HCT116 (cell line): Measurements from ENCODE around the gene UBE2D1. TPM values are rescaled to one million over a fixed set of nuclear protein-coding genes. Genes with fewer than 3 reads are reported as not detected.

Experiments
- ATAC-seq: fragments of 200-7000 bp; cut with Tn5 transposase; 2 replicates; pipeline ENCODE4 v1.9.1; 2020; ENCODE audit warnings: mild to moderate bottlenecking, moderate library complexity
- BruUV-seq: library from RNA; stranded (reverse); fragments of 400-500 nt; replicated peaks from 2 replicates; lab custom pipeline; 2021; lab: Mats Ljungman, UMichigan
- CTCF ChIA-PET: fragments of 300-600 bp; sonication (Branson Sonifier 250); formaldehyde crosslinking; loops from one replicate; lab custom pipeline; 2021; ENCODE audit warnings: antibody characterized with exemption; lab: Charles Lee
- POLR2A ChIA-PET: fragments of 300-600, 350-600 bp; sonication (Branson Sonifier 250); formaldehyde crosslinking; loops from one replicate; lab custom pipeline; 2021; ENCODE audit warnings: antibody characterized with exemption; lab: Charles Lee
- RAD21 ChIA-PET, 2 experiments: fragments of 300-600 bp; sonication (Branson Sonifier 250); formaldehyde crosslinking; loops; one replicate each; lab custom pipeline; 2023; ENCODE audit warnings: low total read pairs in 2 of 2; ENCODE audit not compliant: uncharacterized antibody in 2 of 2, unreplicated experiment in 2 of 2, low non-redundant PET in 1 of 2; lab: Charles Lee
- DNase-seq: peaks from one replicate; pipeline ENCODE4 v3.0.0-alpha.2; 2010; ENCODE audit warnings: low read depth, low spot score
- H2AFZ ChIP-seq: fragments of 200-600 bp; shearing (Covaris generic), sonication (generic); 2 replicates; pipeline ENCODE4 v1.6.1; 2017; ENCODE audit warnings: low read depth, mixed run types, mixed read lengths, antibody characterized with exemption, low read length; ENCODE audit not compliant: poor library complexity, severe bottlenecking
- H3K27ac ChIP-seq: 2 replicates; pipeline ENCODE4 v1.5.1; 2012; ENCODE audit warnings: low read depth, low read length
- H3K27me3 ChIP-seq: fragments of 200-600 bp; sonication (generic); 2 replicates; pipeline ENCODE4 v1.6.1; 2016; ENCODE audit warnings: mixed run types, low read length, mixed read lengths; ENCODE audit not compliant: insufficient read depth
- H3K36me3 ChIP-seq, 2 experiments: fragments of 200-500 bp in 1 of 2; fragments of 200-600 bp in 1 of 2; sonication (Bioruptor generic) in 1 of 2; sonication (generic) in 1 of 2; 2 replicates each; pipeline versions ENCODE4 v1.5.1 to v1.6.1; 2014 to 2016; ENCODE audit warnings: low read length in 2 of 2, inconsistent platforms in 1 of 2, mixed read lengths in 1 of 2, mixed run types in 1 of 2; ENCODE audit not compliant: insufficient read depth in 2 of 2, control insufficient read depth in 1 of 2
- H3K4me1 ChIP-seq, 2 experiments: fragments of 200-600 bp in 1 of 2; sonication (generic) in 1 of 2; 2 replicates each; pipeline versions ENCODE4 v1.5.1 to v1.6.1; 2012 to 2017; ENCODE audit warnings: low read length in 2 of 2, inconsistent platforms in 1 of 2, mild to moderate bottlenecking in 1 of 2, mixed read lengths in 1 of 2, mixed run types in 1 of 2, moderate library complexity in 1 of 2; ENCODE audit not compliant: insufficient read depth in 2 of 2, control insufficient read depth in 1 of 2
- H3K4me2 ChIP-seq: fragments of 200-600 bp; sonication (generic); 2 replicates; pipeline ENCODE4 v1.6.1; 2017; ENCODE audit warnings: mixed run types, low read length, mixed read lengths
- H3K4me3 ChIP-seq, 2 experiments: fragments of 200-600 bp in 1 of 2; sonication (generic) in 1 of 2; replicated peaks in 1 of 2; 2 replicates each; pipeline ENCODE4 v1.5.1; 2011 to 2016; ENCODE audit warnings: low read length in 2 of 2, control low read depth in 1 of 2, low read depth in 1 of 2, mild to moderate bottlenecking in 1 of 2, mixed read lengths in 1 of 2, mixed run types in 1 of 2
- H3K79me2 ChIP-seq: fragments of 200-600 bp; sonication (generic); 2 replicates; pipeline ENCODE4 v1.6.1; 2017; ENCODE audit warnings: mild to moderate bottlenecking, mixed run types, low read length, moderate library complexity, mixed read lengths; ENCODE audit not compliant: insufficient read depth
- H3K9ac ChIP-seq: fragments of 200-600 bp; sonication (generic); 2 replicates; pipeline ENCODE4 v1.6.1; 2016; ENCODE audit warnings: low read length, mixed read lengths
- H3K9me2 ChIP-seq: fragments of 200-600 bp; sonication (generic), shearing (Covaris generic); 2 replicates; pipeline ENCODE4 v1.6.1; 2017; ENCODE audit warnings: mixed run types, mild to moderate bottlenecking, moderate library complexity; ENCODE audit not compliant: insufficient read depth
- H3K9me3 ChIP-seq, 2 experiments: fragments of 200-500 bp in 1 of 2; fragments of 200-600 bp in 1 of 2; sonication (Bioruptor generic) in 1 of 2; sonication (generic) in 1 of 2; 2 replicates each; pipeline ENCODE4 v1.6.1; 2014 to 2017; ENCODE audit warnings: low read length in 2 of 2, mixed read lengths in 2 of 2, inconsistent platforms in 1 of 2, low read depth in 1 of 2, mild to moderate bottlenecking in 1 of 2, mixed run types in 1 of 2, moderate library complexity in 1 of 2; ENCODE audit not compliant: control insufficient read depth in 1 of 2, insufficient read depth in 1 of 2
- H4K20me1 ChIP-seq: fragments of 200-600 bp; sonication (generic), shearing (Covaris generic); 2 replicates; pipeline ENCODE4 v1.6.1; 2017; ENCODE audit warnings: mixed run types, mild to moderate bottlenecking, moderate library complexity; ENCODE audit not compliant: insufficient read depth
- CBX3 ChIP-seq: IDR thresholded peaks from 2 replicates; pipeline ENCODE4 v1.6.1; 2012; ENCODE audit warnings: low read depth
- CEBPB ChIP-seq: IDR thresholded peaks from 2 replicates; pipeline ENCODE4 v1.6.1; 2012; ENCODE audit warnings: low read depth
- EGR1 ChIP-seq: IDR thresholded peaks from 2 replicates; pipeline ENCODE4 v1.6.1; 2012; ENCODE audit warnings: low read depth
- ELF1 ChIP-seq: IDR thresholded peaks from 2 replicates; pipeline ENCODE4 v1.6.1; 2012; ENCODE audit warnings: low read depth, borderline replicate concordance
- EZH2 ChIP-seq: fragments of 200-600 bp; sonication (generic); IDR thresholded peaks from 2 replicates; pipeline ENCODE4 v1.6.1; 2017; ENCODE audit warnings: antibody characterized with exemption, mixed run types
- EZH2phosphoT487 ChIP-seq: fragments of 200-600 bp; IDR thresholded peaks from 2 replicates; pipeline ENCODE4 v1.6.1; 2018; ENCODE audit warnings: antibody characterized with exemption, borderline replicate concordance
- FOSL1 ChIP-seq: IDR thresholded peaks from 2 replicates; pipeline ENCODE4 v1.6.1; 2012; ENCODE audit warnings: low read depth
- JUND ChIP-seq: IDR thresholded peaks from 2 replicates; pipeline ENCODE4 v1.6.1; 2012
- POLR2A ChIP-seq: IDR thresholded peaks from 2 replicates; pipeline ENCODE4 v1.7.0; 2011; ENCODE audit warnings: borderline replicate concordance; ENCODE audit not compliant: insufficient read depth, insufficient read length; ENCODE audit errors: extremely low read depth
- POLR2AphosphoS5 ChIP-seq: IDR thresholded peaks from 2 replicates; pipeline ENCODE4 v1.6.1; 2011; ENCODE audit warnings: mild to moderate bottlenecking, low read depth, low read length, moderate library complexity
- SIN3A ChIP-seq: IDR thresholded peaks from 2 replicates; pipeline ENCODE4 v1.6.1; 2012; ENCODE audit warnings: low read depth
- SP1 ChIP-seq: IDR thresholded peaks from 2 replicates; pipeline ENCODE4 v1.6.1; 2012; ENCODE audit warnings: low read depth
- TCF7L2 ChIP-seq: IDR thresholded peaks from 2 replicates; pipeline ENCODE4 v1.7.0; 2011; ENCODE audit warnings: borderline replicate concordance, inconsistent platforms; ENCODE audit not compliant: insufficient read depth, insufficient read length; ENCODE audit errors: extremely low read depth
- YY1 ChIP-seq: IDR thresholded peaks from 2 replicates; pipeline ENCODE4 v1.6.1; 2011; ENCODE audit warnings: low read length, low read depth, moderate library complexity, mild to moderate bottlenecking; ENCODE audit not compliant: insufficient replicate concordance; ENCODE audit errors: extremely low read depth
- ZNF274 ChIP-seq: fragments of 200-500 bp; sonication (Bioruptor generic); IDR thresholded peaks from 2 replicates; pipeline ENCODE4 v1.6.1; 2014; ENCODE audit warnings: mild to moderate bottlenecking, low read depth, low read length, inconsistent platforms
- intact Hi-C: fragments of 100-400 bp; cut with micrococcal nuclease; formaldehyde crosslinking; loops from 2 replicates; pipeline ENCODE4 v1.10.0; 2022
- total RNA-seq: library from RNA; stranded (reverse); gene quantifications from one replicate; pipeline ENCODE4 v1.2.1, GENCODE V29; 2021; ENCODE audit not compliant: unreplicated experiment
- TF ChIP-seq, protein P1 (sequence below): IDR thresholded peaks from 2 replicates; pipeline ENCODE4 v1.6.1; 2012
- TF ChIP-seq, protein P2 (sequence below), 3 experiments: fragments of 200-600 bp in 1 of 3; sonication (generic) in 1 of 3; IDR thresholded peaks in 2 of 3; conservative IDR thresholded peaks in 1 of 3; 2 replicates each; pipeline ENCODE4 v1.5.1; 2012 to 2017; ENCODE audit warnings: low read depth in 2 of 3, low read length in 2 of 3, antibody characterized with exemption in 1 of 3, borderline replicate concordance in 1 of 3, control low read depth in 1 of 3, mild to moderate bottlenecking in 1 of 3, mixed read lengths in 1 of 3, mixed run types in 1 of 3, moderate library complexity in 1 of 3; ENCODE audit not compliant: insufficient read depth in 1 of 3
- TF ChIP-seq, protein P3 (sequence below): IDR thresholded peaks from 2 replicates; pipeline ENCODE4 v1.6.1; 2012

UBE2D1 gene
- total RNA-seq, 1 experiment from 2014 or later = 15.5 TPM

DNA sequence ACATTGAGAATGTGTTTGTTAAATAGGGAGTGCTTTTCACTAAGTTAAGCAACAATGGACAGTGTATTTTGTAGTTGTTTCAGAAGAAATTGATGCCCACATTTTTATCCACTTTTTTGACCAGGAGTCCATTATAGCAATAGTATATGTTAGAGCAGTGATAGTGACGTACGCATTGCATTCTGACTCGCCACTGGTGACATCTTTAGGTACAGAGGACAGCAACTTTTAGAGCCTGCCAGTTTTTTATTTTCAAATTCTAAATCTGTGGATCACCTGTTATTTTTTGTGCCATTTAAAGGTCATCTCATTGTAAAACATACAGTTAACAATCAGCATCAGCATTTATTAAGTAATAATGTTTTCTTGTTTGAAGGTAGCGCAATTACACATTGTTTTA, 1.4 kb downstream of the UBE2D1 start:
- RAD21 ChIA-PET = no interaction called here
- H3K27ac ChIP-seq = no peak overlapping the region
- peaks cover 49% of the 10 kb centered on the region for H3K79me2 ChIP-seq
- intact Hi-C loops = loop anchor here (5.0 kb wide), 1 partner anchor 51 kb away; the partner anchor contains the start of gene TFAM
- no TSS peak for BruUV-seq
- H4K20me1 ChIP-seq = no peaks in the 10 kb centered on the region
- no peak for ATAC-seq
- H3K9me2 ChIP-seq = no peaks in the 10 kb centered on the region
- peak overlapping the region in 1 of 2 experiments; percentile 90; a peak in 2 of 4 replicates for H3K4me3 ChIP-seq
- H3K27me3 ChIP-seq = no peaks in the 10 kb centered on the region
- H3K4me1 ChIP-seq = peaks cover 0 to 18% of the 10 kb centered on the region in 2 experiments; a peak in 2 of 4 replicates
- H2AFZ ChIP-seq = no peak overlapping the region
- DNase-seq = no peak
- POLR2A ChIA-PET = interaction anchor here (2.1 kb wide), 1 partner anchor 9 kb away, joined by 12 read pairs; no protein-coding TSS in a partner anchor
- peak overlapping the region; percentile 82; the same call in 1 of the 2 replicates for H3K9ac ChIP-seq
- H3K36me3 ChIP-seq = no peaks in the 10 kb centered on the region
- CTCF ChIA-PET = no interaction called here
- H3K4me2 ChIP-seq = peak overlapping the region; percentile 85
- H3K9me3 ChIP-seq = no peaks in the 10 kb centered on the region
- TF ChIP-seq, protein P1, sequence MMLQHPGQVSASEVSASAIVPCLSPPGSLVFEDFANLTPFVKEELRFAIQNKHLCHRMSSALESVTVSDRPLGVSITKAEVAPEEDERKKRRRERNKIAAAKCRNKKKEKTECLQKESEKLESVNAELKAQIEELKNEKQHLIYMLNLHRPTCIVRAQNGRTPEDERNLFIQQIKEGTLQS = no peak
- TF ChIP-seq SP1 (no peak), ZNF274 (no peak), TCF7L2 (no peak)

DNA sequence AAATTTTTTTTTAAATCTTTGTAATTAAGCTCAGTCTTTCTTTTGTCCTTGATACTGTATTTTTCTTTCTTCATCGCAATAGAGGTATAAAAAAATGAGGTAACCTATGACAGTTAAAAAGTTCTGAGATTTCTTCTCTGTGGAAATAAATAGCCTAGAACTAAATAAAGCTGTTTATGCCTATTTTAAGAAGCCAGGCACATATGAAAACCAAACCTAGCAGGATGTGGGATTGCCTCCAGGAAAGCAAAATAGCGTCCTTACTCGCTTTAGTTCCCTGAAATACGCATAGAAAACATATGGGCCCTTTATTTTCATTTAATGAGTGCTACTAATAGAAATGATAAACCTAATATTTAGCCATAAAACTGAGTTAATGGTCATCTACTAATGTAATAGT, 6.6 kb downstream of the UBE2D1 start:
- ATAC-seq (no peak), DNase-seq (no peak)
- ChIA-PET CTCF (no interaction called here), RAD21 (no interaction called here), POLR2A (no interaction called here)
- Histone ChIP-seq H3K9me3 (no peaks in the 10 kb centered on the region), H3K79me2 (peaks cover 53% of the 10 kb centered on the region), H4K20me1 (no peaks in the 10 kb centered on the region; the same call in 1 of the 2 replicates), H3K27me3 (no peaks in the 10 kb centered on the region), H3K9me2 (no peaks in the 10 kb centered on the region), H3K36me3 (no peaks in the 10 kb centered on the region), H3K4me2 (no peak overlapping the region), H3K4me1 (peaks cover 0 to under 1% of the 10 kb centered on the region in 2 experiments; a peak in 2 of 4 replicates), H3K4me3 (no peak overlapping the region), H3K27ac (no peak overlapping the region), H2AFZ (no peak overlapping the region), H3K9ac (no peak overlapping the region)
- BruUV-seq = no TSS peak
- TF ChIP-seq POLR2A (no peak), YY1 (no peak), CBX3 (no peak), SIN3A (no peak), EZH2phosphoT487 (no peak), CEBPB (no peak), SP1 (no peak), ELF1 (no peak), EGR1 (no peak), POLR2AphosphoS5 (no peak), ZNF274 (no peak), FOSL1 (no peak), EZH2 (no peak), JUND (no peak)
- TF ChIP-seq, protein P2, sequence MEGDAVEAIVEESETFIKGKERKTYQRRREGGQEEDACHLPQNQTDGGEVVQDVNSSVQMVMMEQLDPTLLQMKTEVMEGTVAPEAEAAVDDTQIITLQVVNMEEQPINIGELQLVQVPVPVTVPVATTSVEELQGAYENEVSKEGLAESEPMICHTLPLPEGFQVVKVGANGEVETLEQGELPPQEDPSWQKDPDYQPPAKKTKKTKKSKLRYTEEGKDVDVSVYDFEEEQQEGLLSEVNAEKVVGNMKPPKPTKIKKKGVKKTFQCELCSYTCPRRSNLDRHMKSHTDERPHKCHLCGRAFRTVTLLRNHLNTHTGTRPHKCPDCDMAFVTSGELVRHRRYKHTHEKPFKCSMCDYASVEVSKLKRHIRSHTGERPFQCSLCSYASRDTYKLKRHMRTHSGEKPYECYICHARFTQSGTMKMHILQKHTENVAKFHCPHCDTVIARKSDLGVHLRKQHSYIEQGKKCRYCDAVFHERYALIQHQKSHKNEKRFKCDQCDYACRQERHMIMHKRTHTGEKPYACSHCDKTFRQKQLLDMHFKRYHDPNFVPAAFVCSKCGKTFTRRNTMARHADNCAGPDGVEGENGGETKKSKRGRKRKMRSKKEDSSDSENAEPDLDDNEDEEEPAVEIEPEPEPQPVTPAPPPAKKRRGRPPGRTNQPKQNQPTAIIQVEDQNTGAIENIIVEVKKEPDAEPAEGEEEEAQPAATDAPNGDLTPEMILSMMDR (IDR thresholded peaks at IDR 0.05 in 2 of 3, conservative IDR thresholded peaks at IDR 0.05 in 1 of 3; ENCODE audit: borderline replicate concordance in 1 of 3, insufficient read depth in 1 of 3, low read depth in 2 of 3, low read length in 2 of 3) = no peak
- TF ChIP-seq, protein P3, sequence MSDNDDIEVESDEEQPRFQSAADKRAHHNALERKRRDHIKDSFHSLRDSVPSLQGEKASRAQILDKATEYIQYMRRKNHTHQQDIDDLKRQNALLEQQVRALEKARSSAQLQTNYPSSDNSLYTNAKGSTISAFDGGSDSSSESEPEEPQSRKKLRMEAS = no peak
- intact Hi-C loops = no loop called here
